Fibroblast of skin of left biceps (primary cell): ENCODE results near the gene IFNA13.

Experiments
- DNase-seq, 2 experiments: peaks; one replicate each; pipeline ENCODE4 v3.0.0-alpha.2; 2013; ENCODE audit warnings: low read depth in 2 of 2

Gene IFNA13

DNA sequence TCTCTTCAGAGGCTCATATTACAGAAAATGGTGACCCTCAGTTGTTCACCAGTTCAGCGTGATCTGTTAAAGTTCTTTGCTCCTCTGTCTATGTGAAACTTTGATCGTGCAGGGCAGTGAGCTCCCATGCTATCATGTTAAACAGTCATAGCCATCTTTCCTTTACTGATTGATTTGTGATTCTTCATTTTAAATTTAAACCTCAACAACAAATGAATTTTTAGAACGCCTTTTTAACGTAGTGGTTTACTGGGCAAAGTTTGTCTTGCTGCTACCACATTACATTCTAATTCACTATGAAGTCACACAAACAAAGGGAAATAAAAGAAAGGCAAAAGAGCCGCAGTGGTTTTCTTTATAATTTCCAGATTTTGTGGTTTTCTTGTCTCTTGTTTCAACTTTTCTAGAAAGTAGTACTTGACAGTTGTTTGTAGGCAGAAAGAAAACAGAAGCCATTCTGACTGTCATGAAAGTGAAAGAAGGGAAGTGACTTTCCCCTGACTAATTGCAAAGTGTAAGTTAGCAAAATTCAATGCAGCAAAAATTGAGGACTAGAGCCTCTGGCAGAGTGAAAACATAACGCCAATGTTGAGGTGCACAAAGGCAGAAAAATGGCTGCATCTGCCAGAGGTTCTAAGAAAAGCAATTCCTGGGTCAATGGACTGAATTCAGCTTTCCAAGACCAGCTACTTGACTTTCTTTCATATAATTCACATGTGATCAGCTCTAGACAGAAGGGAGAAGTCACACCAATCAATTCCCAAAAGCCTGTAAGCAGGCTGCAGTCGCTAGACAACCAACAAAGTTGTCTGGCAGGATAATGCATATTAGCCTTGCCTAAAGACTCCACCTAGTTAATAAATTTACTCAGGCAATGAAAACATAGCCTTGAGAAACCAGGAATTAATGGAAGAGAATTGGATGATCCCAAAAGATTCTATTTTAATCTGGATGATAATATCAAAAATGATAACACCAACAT is 10.1 kb downstream of the IFNA13 start:
- no peak for DNase-seq

DNA sequence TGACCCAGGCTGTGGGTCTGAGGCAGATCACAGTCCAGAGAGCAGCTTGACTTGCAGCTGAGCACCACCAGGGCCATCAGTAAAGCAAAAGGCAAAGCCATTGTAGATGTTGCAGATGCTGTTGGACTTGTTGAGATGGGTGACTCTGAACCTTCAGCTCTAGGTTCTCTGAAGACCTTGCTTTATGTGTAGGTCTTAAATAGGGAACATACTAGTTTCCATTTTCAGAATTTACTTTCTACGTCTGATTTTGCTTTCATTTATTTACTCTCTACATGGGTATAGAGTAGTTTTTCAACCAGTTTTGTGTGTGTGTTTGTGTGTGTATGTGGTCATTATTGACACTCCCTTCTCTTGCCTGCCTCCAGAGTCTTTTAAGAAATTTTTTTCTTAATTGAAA is 17.1 kb downstream of the IFNA13 start, which contains the start of gene IFNA6:
TSS of gene IFNA6 (minus strand) at position 101 of the 400 bp plus-strand sequence. CDS start at position 101, 0 bp downstream.
- DNase-seq, result no peak

- DNase-seq, result no peak
These were observed 19.4 kb downstream of the IFNA13 start for GRCh38 chr9:21348430-21348970.

GRCh38 chr9:21340735-21341134 is 27.1 kb downstream of the IFNA13 start:
- no peak for DNase-seq

GRCh38 chr9:21336457-21336856 is 31.4 kb downstream of the IFNA13 start:
- no peak for DNase-seq

- peak; percentile 84 to 85 for DNase-seq
These were observed 32.9 kb downstream of the IFNA13 start, which contains the start of gene KLHL9 for GRCh38 chr9:21334701-21335632. Gene KLHL9, minus strand, starts transcription at chr9:21335404. Its CDS starts 545 bp downstream, at chr9:21334859.

- DNase-seq, result no peak
These were observed 34.6 kb downstream of the IFNA13 start for GRCh38 chr9:21333226-21333625.

GRCh38 chr9:21331676-21332402 is 36.0 kb downstream of the IFNA13 start:
- DNase-seq, result no peak

GRCh38 chr9:21326526-21327139 is 41.2 kb downstream of the IFNA13 start:
- DNase-seq, result peak; percentile 4 to 8

- DNase-seq, result no peak
These were observed 43.8 kb downstream of the IFNA13 start for GRCh38 chr9:21324047-21324446.

GRCh38 chr9:21322911-21323461 is 44.9 kb downstream of the IFNA13 start:
- no peak for DNase-seq

- DNase-seq, result no peak
These were observed 47.4 kb downstream of the IFNA13 start for GRCh38 chr9:21320465-21320864.

- peak in 1 of 2 experiments; percentile 9 for DNase-seq
These were observed 49.6 kb downstream of the IFNA13 start for GRCh38 chr9:21317956-21318923.
